Activated T-helper 2 cell treated with anti-CD3 and anti-CD28 coated beads, Interferon-gamma antibody, Interleukin-2, Interleukin-4, amounts not matched to agents 10 μg/mL and 5 μg/mL and 100 μg/mL, durations not matched to agents 14 hours and 24 hours and 36 hours (primary cell): ENCODE data around the gene GPR137C. TPM values are rescaled to one million over a fixed set of nuclear protein-coding genes. Genes with fewer than 3 reads are reported as not detected.

ENCODE experiments used
- DNase-seq: peaks from one replicate; pipeline ENCODE4 v3.0.0; 2021; ENCODE audit warnings: low spot score
- H3K27ac Mint-ChIP-seq: one replicate; pipeline ENCODE4 v1.8.0; 2021; ENCODE audit warnings: mixed read lengths
- H3K27me3 Mint-ChIP-seq: one replicate; pipeline ENCODE4 v1.8.0; 2021; ENCODE audit warnings: low read depth, mixed read lengths
- H3K36me3 Mint-ChIP-seq: one replicate; pipeline ENCODE4 v1.8.0; 2021; ENCODE audit warnings: low read depth, mixed read lengths
- H3K4me1 Mint-ChIP-seq: one replicate; pipeline ENCODE4 v1.8.0; 2021; ENCODE audit warnings: low read depth, mixed read lengths
- H3K4me3 Mint-ChIP-seq: one replicate; pipeline ENCODE4 v1.8.0; 2021; ENCODE audit warnings: low read depth, mild to moderate bottlenecking, moderate library complexity, mixed read lengths
- H3K9me3 Mint-ChIP-seq: one replicate; pipeline ENCODE4 v1.8.0; 2021; ENCODE audit warnings: mixed read lengths
- intact Hi-C: fragments of 100-400 bp; cut with micrococcal nuclease; formaldehyde crosslinking; loops from one replicate; pipeline ENCODE4 v1.15.1; 2023
- total RNA-seq: library from RNA; stranded (reverse); gene quantifications from 2 replicates; pipeline ENCODE4 v1.2.3, GENCODE V29; 2022

The GPR137C gene
- total RNA-seq, 1 donor from 2014 or later, result 0.27 TPM

- Mint-ChIP-seq H3K4me3 (no peak overlapping the region), H3K9me3 (no peaks in the 10 kb centered on the region), H3K4me1 (peaks cover 6% of the 10 kb centered on the region), H3K27ac (no peak overlapping the region), H3K36me3 (peaks cover 78% of the 10 kb centered on the region), H3K27me3 (no peaks in the 10 kb centered on the region)
- no peak for DNase-seq
- intact Hi-C loops, result no loop called here
Measured at GRCh38 chr14:52650774-52651173, 98.1 kb downstream of the GPR137C start.

- Mint-ChIP-seq H3K27me3 (no peaks in the 10 kb centered on the region), H3K36me3 (peaks cover 73% of the 10 kb centered on the region)
Measured at GRCh38 chr14:52656905-52657304, 104.3 kb downstream of the GPR137C start.

GRCh38 chr14:52660325-52660724 lies 107.7 kb downstream of the GPR137C start:
- intact Hi-C loops, result no loop called here
- H3K9me3 Mint-ChIP-seq, result no peaks in the 10 kb centered on the region
- no peak for DNase-seq
- peaks cover 69% of the 10 kb centered on the region for H3K36me3 Mint-ChIP-seq
- no peaks in the 10 kb centered on the region for H3K27me3 Mint-ChIP-seq
- no peak overlapping the region for H3K4me3 Mint-ChIP-seq
- peaks cover 14% of the 10 kb centered on the region for H3K4me1 Mint-ChIP-seq
- peak overlapping the region; percentile 5 for H3K27ac Mint-ChIP-seq

More at GRCh38 chr14:52656905-52657304, 104.3 kb downstream of the GPR137C start:
- H3K4me1 Mint-ChIP-seq, result peaks cover 12% of the 10 kb centered on the region
- H3K27ac Mint-ChIP-seq, result no peak overlapping the region
- intact Hi-C loops, result no loop called here
- DNase-seq, result no peak
- H3K9me3 Mint-ChIP-seq, result no peaks in the 10 kb centered on the region
- no peak overlapping the region for H3K4me3 Mint-ChIP-seq

- Mint-ChIP-seq H3K9me3 (no peaks in the 10 kb centered on the region), H3K27me3 (no peaks in the 10 kb centered on the region), H3K4me3 (no peak overlapping the region), H3K4me1 (peaks cover 12% of the 10 kb centered on the region), H3K27ac (peak overlapping the region; percentile 5), H3K36me3 (peaks cover 71% of the 10 kb centered on the region)
- DNase-seq, result no peak
- intact Hi-C loops, result no loop called here
Measured at GRCh38 chr14:52660832-52661231, 108.2 kb downstream of the GPR137C start.

GRCh38 chr14:52661314-52661713 lies 108.7 kb downstream of the GPR137C start:
- H3K27ac Mint-ChIP-seq, result peak overlapping the region; percentile 58
- no peaks in the 10 kb centered on the region for H3K27me3 Mint-ChIP-seq
- no peak for DNase-seq
- peaks cover 12% of the 10 kb centered on the region for H3K4me1 Mint-ChIP-seq
- H3K36me3 Mint-ChIP-seq, result peaks cover 71% of the 10 kb centered on the region
- intact Hi-C loops, result no loop called here
- no peak overlapping the region for H3K4me3 Mint-ChIP-seq
- no peaks in the 10 kb centered on the region for H3K9me3 Mint-ChIP-seq

- peaks cover 12% of the 10 kb centered on the region for H3K4me1 Mint-ChIP-seq
- intact Hi-C loops, result no loop called here
Measured at GRCh38 chr14:52663850-52664249, 111.2 kb downstream of the GPR137C start.

GRCh38 chr14:52678591-52678990 lies 126.0 kb downstream of the GPR137C start:
- H3K4me1 Mint-ChIP-seq, result peaks cover 3% of the 10 kb centered on the region
- no peak for DNase-seq
- H3K9me3 Mint-ChIP-seq, result no peaks in the 10 kb centered on the region
- H3K36me3 Mint-ChIP-seq, result peaks cover 59% of the 10 kb centered on the region
- intact Hi-C loops, result loop anchor here (10.0 kb wide), 1 partner anchor 46 kb away; no protein-coding TSS in a partner anchor
- H3K4me3 Mint-ChIP-seq, result no peak overlapping the region
- H3K27ac Mint-ChIP-seq, result no peak overlapping the region
- H3K27me3 Mint-ChIP-seq, result no peaks in the 10 kb centered on the region

More at GRCh38 chr14:52663850-52664249, 111.2 kb downstream of the GPR137C start:
- DNase-seq, result no peak
- Mint-ChIP-seq H3K4me3 (no peak overlapping the region), H3K27me3 (no peaks in the 10 kb centered on the region), H3K9me3 (no peaks in the 10 kb centered on the region), H3K27ac (no peak overlapping the region), H3K36me3 (peaks cover 61% of the 10 kb centered on the region)

GRCh38 chr14:52683985-52684520 lies 131.4 kb downstream of the GPR137C start:
- H3K4me1 Mint-ChIP-seq, result peaks cover 47% of the 10 kb centered on the region
- H3K4me3 Mint-ChIP-seq, result no peak overlapping the region
- intact Hi-C loops, result no loop called here

GRCh38 chr14:52686176-52686575 lies 133.5 kb downstream of the GPR137C start:
- H3K4me1 Mint-ChIP-seq, result peaks cover 57% of the 10 kb centered on the region
- peaks cover 50% of the 10 kb centered on the region for H3K36me3 Mint-ChIP-seq
- no peaks in the 10 kb centered on the region for H3K9me3 Mint-ChIP-seq
- intact Hi-C loops, result no loop called here
- H3K27me3 Mint-ChIP-seq, result no peaks in the 10 kb centered on the region
- no peak overlapping the region for H3K4me3 Mint-ChIP-seq
- H3K27ac Mint-ChIP-seq, result peak overlapping the region; percentile 6
- no peak for DNase-seq

More at GRCh38 chr14:52683985-52684520, 131.4 kb downstream of the GPR137C start:
- peaks cover 43% of the 10 kb centered on the region for H3K36me3 Mint-ChIP-seq
- no peak for DNase-seq
- no peaks in the 10 kb centered on the region for H3K27me3 Mint-ChIP-seq
- no peaks in the 10 kb centered on the region for H3K9me3 Mint-ChIP-seq
- H3K27ac Mint-ChIP-seq, result peak overlapping the region; percentile 65

Other genes starting within 250 kb of the GPR137C start
- gene PTGER2, start 238.5 kb upstream of the GPR137C start, total RNA-seq, result 53.3 and 54.1 TPM in 2 replicates
- gene TXNDC16, start 331 bp upstream of the GPR137C start, total RNA-seq, result 4.7 and 5.2 TPM in 2 replicates
- 219 and 226 TPM in 2 replicates for gene ERO1A, start 142.7 kb downstream of the GPR137C start, total RNA-seq
- 144 and 155 TPM in 2 replicates for gene PSMC6, start 154.4 kb downstream of the GPR137C start, total RNA-seq
- gene STYX, start 177.3 kb downstream of the GPR137C start, total RNA-seq, result 16.3 and 16.5 TPM in 2 replicates
- 29.4 and 34.8 TPM in 2 replicates for gene GNPNAT1, start 238.8 kb downstream of the GPR137C start, total RNA-seq